IMR-90 (cell line): ENCODE measurements around the gene PRKACB. TPM values are rescaled to one million over a fixed set of nuclear protein-coding genes. Genes with fewer than 3 reads are reported as not detected.

Experiments
- ATAC-seq: fragments of 200-7000 bp; cut with Tn5 transposase; 2 replicates; pipeline ENCODE4 v1.9.1; 2020; ENCODE audit warnings: low read depth, mild to moderate bottlenecking, moderate library complexity
- BruUV-seq: library from RNA; stranded (reverse); fragments of 400-500 nt; replicated peaks from 2 replicates; lab custom pipeline; 2021; lab: Mats Ljungman, UMichigan
- CTCF ChIA-PET: fragments of 300-600 bp; formaldehyde crosslinking; extraction: SDS; loops from one replicate; lab custom pipeline; 2021; ENCODE audit warnings: antibody characterized with exemption; lab: Yijun Ruan, JAX
- POLR2A ChIA-PET: fragments of 300-600 bp; sonication (Branson Sonifier 250); formaldehyde crosslinking; loops from one replicate; lab custom pipeline; 2022; ENCODE audit warnings: antibody characterized with exemption; ENCODE audit not compliant: unreplicated experiment; lab: Charles Lee
- DNase-seq: peaks from one replicate; pipeline ENCODE4 v3.0.0; 2013
- H2AFZ ChIP-seq: replicated peaks from 2 replicates; pipeline ENCODE3; 2013; ENCODE audit warnings: low read length, mild to moderate bottlenecking; ENCODE audit not compliant: poor library complexity
- H2AK5ac ChIP-seq: 2 replicates; pipeline ENCODE4 v1.6.1; 2013; ENCODE audit warnings: low read depth, low read length, inconsistent platforms
- H2AK9ac ChIP-seq: replicated peaks from 2 replicates; pipeline ENCODE3; 2013; ENCODE audit warnings: mild to moderate bottlenecking, low read depth, low read length, moderate library complexity; ENCODE audit not compliant: poor library complexity
- H2BK120ac ChIP-seq: 2 replicates; pipeline ENCODE4 v1.6.1; 2013; ENCODE audit warnings: low read depth, low read length, inconsistent platforms
- H2BK15ac ChIP-seq: 3 replicates; pipeline ENCODE4 v1.6.1; 2013; ENCODE audit warnings: low read depth, low read length, inconsistent platforms
- H2BK20ac ChIP-seq: 2 replicates; pipeline ENCODE4 v1.6.1; 2013; ENCODE audit warnings: low read depth, mild to moderate bottlenecking, inconsistent platforms, low read length, moderate library complexity
- H2BK5ac ChIP-seq: 2 replicates; pipeline ENCODE4 v1.6.1; 2013; ENCODE audit warnings: mild to moderate bottlenecking, low read depth, low read length, inconsistent platforms; ENCODE audit not compliant: poor library complexity, severe bottlenecking
- H3K14ac ChIP-seq: replicated peaks from 2 replicates; pipeline ENCODE4 v1.6.1; 2013; ENCODE audit warnings: low read depth, low read length, inconsistent platforms
- H3K18ac ChIP-seq: 2 replicates; pipeline ENCODE4 v1.6.1; 2013; ENCODE audit warnings: low read depth, low read length, control low read depth
- H3K23ac ChIP-seq: 2 replicates; pipeline ENCODE4 v1.6.1; 2013; ENCODE audit warnings: low read depth, low read length, inconsistent platforms
- H3K27ac ChIP-seq: 2 replicates; pipeline ENCODE4 v1.5.1; 2013; ENCODE audit warnings: mild to moderate bottlenecking, control low read depth, low read length; ENCODE audit not compliant: insufficient read depth
- H3K27me3 ChIP-seq: 2 replicates; pipeline ENCODE4 v1.6.1; 2013; ENCODE audit warnings: low read length; ENCODE audit not compliant: control insufficient read depth, insufficient read depth
- H3K36me3 ChIP-seq: 2 replicates; pipeline ENCODE4 v1.6.1; 2013; ENCODE audit warnings: low read length, mixed read lengths; ENCODE audit not compliant: control insufficient read depth, insufficient read depth
- H3K4ac ChIP-seq: 2 replicates; pipeline ENCODE4 v1.6.1; 2013; ENCODE audit warnings: low read depth, low read length, inconsistent platforms
- H3K4me1 ChIP-seq: 2 replicates; pipeline ENCODE4 v1.6.1; 2013; ENCODE audit warnings: low read length, mixed read lengths; ENCODE audit not compliant: control insufficient read depth, insufficient read depth
- H3K4me2 ChIP-seq: 2 replicates; pipeline ENCODE4 v1.6.1; 2013; ENCODE audit warnings: low read depth, mild to moderate bottlenecking, control low read depth, low read length, moderate library complexity
- H3K4me3 ChIP-seq: 2 replicates; pipeline ENCODE4 v1.5.1; 2013; ENCODE audit warnings: low read depth, mild to moderate bottlenecking, control low read depth, low read length, moderate library complexity; ENCODE audit not compliant: insufficient read depth
- H3K56ac ChIP-seq: 2 replicates; pipeline ENCODE4 v1.6.1; 2013; ENCODE audit warnings: low read length, inconsistent platforms; ENCODE audit not compliant: insufficient read depth; ENCODE audit errors: extremely low read depth
- H3K79me1 ChIP-seq, 2 experiments: 2 replicates each; pipeline ENCODE4 v1.6.1; 2013; ENCODE audit warnings: low read length in 2 of 2, inconsistent platforms in 1 of 2, low read depth in 1 of 2
- H3K9ac ChIP-seq: 2 replicates; pipeline ENCODE4 v1.6.1; 2013; ENCODE audit warnings: low read depth, low read length, control low read depth
- H3K9me1 ChIP-seq: 2 replicates; pipeline ENCODE4 v1.6.1; 2013; ENCODE audit warnings: low read length, inconsistent platforms; ENCODE audit not compliant: insufficient read depth
- H3K9me3 ChIP-seq: 2 replicates; pipeline ENCODE4 v1.6.1; 2013; ENCODE audit warnings: low read length; ENCODE audit not compliant: control insufficient read depth, insufficient read depth
- H4K20me1 ChIP-seq: 2 replicates; pipeline ENCODE4 v1.6.1; 2013; ENCODE audit warnings: low read length, inconsistent platforms; ENCODE audit not compliant: insufficient read depth
- H4K5ac ChIP-seq: 2 replicates; pipeline ENCODE4 v1.6.1; 2013; ENCODE audit warnings: mild to moderate bottlenecking, low read depth, low read length, control low read depth
- H4K8ac ChIP-seq, 2 experiments: 2 replicates each; pipeline ENCODE4 v1.6.1; 2013; ENCODE audit warnings: low read depth in 2 of 2, low read length in 2 of 2, control low read depth in 1 of 2, inconsistent platforms in 1 of 2
- H4K91ac ChIP-seq: 2 replicates; pipeline ENCODE4 v1.6.1; 2013; ENCODE audit warnings: low read depth, low read length, inconsistent platforms; ENCODE audit not compliant: insufficient read depth
- ELK1 ChIP-seq: fragments of 150-350 bp; IDR thresholded peaks from 2 replicates; pipeline ENCODE4 v1.6.1; 2016; ENCODE audit warnings: low read depth, mild to moderate bottlenecking, low read length, moderate library complexity, borderline replicate concordance
- MAFK ChIP-seq: IDR thresholded peaks from 2 replicates; pipeline ENCODE4 v1.6.1; 2012; ENCODE audit warnings: low read depth, low read length, improper control_type of control experiment
- MXI1 ChIP-seq: IDR thresholded peaks from 2 replicates; pipeline ENCODE4 v1.6.1; 2012; ENCODE audit warnings: low read depth, mild to moderate bottlenecking, low read length, moderate library complexity, borderline replicate concordance
- POLR2A ChIP-seq: IDR thresholded peaks from 2 replicates; pipeline ENCODE4 v1.6.1; 2012; ENCODE audit warnings: mild to moderate bottlenecking, low read depth, low read length
- RFX5 ChIP-seq: IDR thresholded peaks from 2 replicates; pipeline ENCODE4 v1.8.0; 2012; ENCODE audit warnings: low read depth, mild to moderate bottlenecking, low read length, moderate library complexity
- dilution Hi-C: fragments of 300-500 bp; cut with HindIII; formaldehyde crosslinking; loops from one replicate; pipeline ENCODE4 v1.14.3; 2018; ENCODE audit warnings: low sequenced_read_pairs; ENCODE audit not compliant: unreplicated experiment
- in situ Hi-C: fragments of 300-500 bp; cut with MboI; formaldehyde crosslinking; loops from 3 replicates; pipeline ENCODE4 v1.14.3; 2019; ENCODE audit warnings: low sequenced_read_pairs, inconsistent platforms, mixed read lengths
- intact Hi-C: fragments of 100-400 bp; cut with micrococcal nuclease; formaldehyde crosslinking; loops from 2 replicates; pipeline ENCODE4 v1.10.0; 2022
- polyA plus RNA-seq, 3 experiments: library from polyadenylated mRNA; depleted of rRNA; stranded (reverse); fragments of >200 nt; gene quantifications; 2 replicates each; pipeline ENCODE4 v1.2.3, GENCODE V29; 2012; ENCODE audit warnings: low replicate concordance in 1 of 3
- total RNA-seq: library from RNA; depleted of rRNA; stranded (reverse); fragments of >200 nt; gene quantifications from 2 replicates; pipeline ENCODE4 v1.2.3, GENCODE V29; 2012

The PRKACB gene
- total and polyA plus RNA-seq, 2 of the 4 experiments (the other 2 are of a cell fraction), result 8.2 to 8.3 TPM

GRCh38 chr1:84217239-84217638 lies 73.2 kb downstream of the PRKACB start:
- no peaks in the 10 kb centered on the region for H3K27me3 ChIP-seq
- no peak overlapping the region for H2AK9ac ChIP-seq
- H4K5ac ChIP-seq, result no peak overlapping the region
- ChIA-PET POLR2A (no interaction called here), CTCF (no interaction called here)
- no peak overlapping the region for H4K8ac ChIP-seq
- no peak overlapping the region for H2BK15ac ChIP-seq
- DNase-seq (no peak), ATAC-seq (no peak)
- no peak overlapping the region for H2BK120ac ChIP-seq
- H3K27ac ChIP-seq, result no peak overlapping the region
- BruUV-seq, result no TSS peak
- no peak overlapping the region for H3K9ac ChIP-seq
- H2BK20ac ChIP-seq, result no peak overlapping the region
- dilution Hi-C loops, result no loop called here
- no peak overlapping the region for H3K18ac ChIP-seq
- no peak overlapping the region for H2BK5ac ChIP-seq
- intact Hi-C loops, result loop anchor here (10.0 kb wide), 2 partner anchors 68 to 522 kb away; no protein-coding TSS in a partner anchor
- no peak for TF ChIP-seq POLR2A
- TF ChIP-seq MXI1, result no peak
- TF ChIP-seq MAFK, result no peak
- no peak for TF ChIP-seq ELK1
- TF ChIP-seq RFX5, result no peak
- no peak overlapping the region for H3K23ac ChIP-seq
- peaks cover 1% of the 10 kb centered on the region; the same call in 1 of the 2 replicates for H3K9me3 ChIP-seq
- no peaks in the 10 kb centered on the region for H3K79me1 ChIP-seq
- no peak overlapping the region for H3K4ac ChIP-seq
- in situ Hi-C loops, result no loop called here
- H3K36me3 ChIP-seq, result 0 out of 2 replicates have a peak, but pooled peaks cover 1% of the 10 kb centered on the region
- H2AFZ ChIP-seq, result no peak overlapping the region
- no peaks in the 10 kb centered on the region for H3K9me1 ChIP-seq
- no peak overlapping the region for H3K14ac ChIP-seq
- H4K20me1 ChIP-seq, result no peaks in the 10 kb centered on the region
- H3K4me3 ChIP-seq, result no peak overlapping the region
- H3K56ac ChIP-seq, result no peak overlapping the region
- no peaks in the 10 kb centered on the region for H3K4me1 ChIP-seq
- no peak overlapping the region for H3K4me2 ChIP-seq
- no peak overlapping the region for H2AK5ac ChIP-seq
- no peak overlapping the region for H4K91ac ChIP-seq
